Stimulated activated CD8-positive, alpha-beta memory T cell treated with anti-CD3 and anti-CD28 coated beads, Interleukin-7, amount 100 ng/mL, for 24 hours (primary cell): ENCODE results near the gene ADCY5.
"Not testable (repeated sequence)": the region's sequence is repeated elsewhere in the genome, so short reads cannot be mapped to it uniquely, and the experiment has no call there.

Experiments used
- DNase-seq: peaks from one replicate; pipeline ENCODE4 v3.0.0-alpha.2; 2020; ENCODE audit warnings: low read depth

ADCY5 gene

GRCh38 chr3:123261666-123262065, 187.2 kb downstream of the ADCY5 start:
- no peak for DNase-seq

- DNase-seq: no peak
Observed at GRCh38 chr3:123258811-123259420, 190.0 kb downstream of the ADCY5 start.

- no peak for DNase-seq
Observed at GRCh38 chr3:123258359-123258758, 190.5 kb downstream of the ADCY5 start.

DNA sequence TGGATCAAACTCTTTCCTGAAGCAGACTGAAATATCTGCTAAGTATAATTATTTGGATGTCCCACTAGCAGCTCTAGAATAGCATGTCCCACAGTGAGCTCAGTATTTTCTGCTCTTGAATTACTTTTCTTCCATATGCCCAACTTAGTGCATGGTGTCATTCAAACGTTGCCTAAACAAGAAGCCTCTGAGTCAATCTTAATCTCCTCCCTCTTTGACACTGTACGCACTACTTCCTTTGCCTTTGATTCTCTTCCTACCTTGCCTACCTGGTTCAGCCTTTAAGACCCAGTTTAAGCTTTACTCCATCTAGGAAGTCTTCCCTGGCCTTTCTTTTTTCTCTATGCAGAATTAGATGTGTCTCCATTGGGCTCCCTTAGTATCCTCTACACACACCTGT, 192.6 kb downstream of the ADCY5 start:
- DNase-seq: no peak

DNA sequence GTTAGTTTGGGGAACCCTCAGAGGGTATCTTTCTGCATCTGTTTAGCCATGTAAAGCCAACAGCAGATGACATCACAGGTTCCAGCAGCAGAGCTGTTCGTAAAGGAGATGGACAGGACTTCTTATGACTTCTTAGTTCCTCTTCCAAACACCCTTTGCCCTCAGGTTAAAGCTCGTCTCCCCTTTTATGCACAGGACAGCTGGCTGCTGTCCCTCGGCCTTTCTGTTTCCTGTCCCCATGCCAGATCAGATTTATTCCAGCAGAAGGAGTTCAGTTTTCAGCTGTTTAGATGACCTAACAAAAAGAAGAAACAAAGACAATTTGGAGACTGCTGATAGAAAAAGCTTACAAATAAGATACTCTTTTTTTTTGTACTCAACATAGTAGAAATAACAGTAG, 202.0 kb downstream of the ADCY5 start:
- DNase-seq: no peak

- no peak for DNase-seq
Observed at GRCh38 chr3:123244128-123244527, 204.8 kb downstream of the ADCY5 start.

- no peak for DNase-seq
Observed at GRCh38 chr3:123239756-123240155, 209.1 kb downstream of the ADCY5 start.

- not testable (repeated sequence) for DNase-seq
Observed at GRCh38 chr3:123239186-123239585, 209.7 kb downstream of the ADCY5 start.

GRCh38 chr3:123236902-123237301, 212.0 kb downstream of the ADCY5 start:
- DNase-seq: no peak
